Activated CD4-positive, alpha-beta T cell treated with anti-CD3 and anti-CD28 coated beads, Interleukin-10, Interleukin-2, amounts not matched to agents 100 ng/mL and 50 ng/mL, durations not matched to agents 16 hours and 8 hours (primary cell): ENCODE data around the gene UCK1.

ENCODE experiments used
- DNase-seq: peaks from one replicate; pipeline ENCODE4 v3.0.0-alpha.2; 2020

UCK1 gene

GRCh38 chr9:131475111-131475955 is 55.7 kb downstream of the UCK1 start:
- no peak for DNase-seq

GRCh38 chr9:131474711-131475110 is 56.4 kb downstream of the UCK1 start:
- DNase-seq: no peak

- DNase-seq: no peak
These were observed 57.2 kb downstream of the UCK1 start for GRCh38 chr9:131473891-131474290.
